ENCODE measurements around the gene PRKAA1. TPM values are rescaled to one million over a fixed set of nuclear protein-coding genes. Genes with fewer than 3 reads are reported as not detected.

The PRKAA1 gene
- total RNA-seq = 60.3 TPM

DNA sequence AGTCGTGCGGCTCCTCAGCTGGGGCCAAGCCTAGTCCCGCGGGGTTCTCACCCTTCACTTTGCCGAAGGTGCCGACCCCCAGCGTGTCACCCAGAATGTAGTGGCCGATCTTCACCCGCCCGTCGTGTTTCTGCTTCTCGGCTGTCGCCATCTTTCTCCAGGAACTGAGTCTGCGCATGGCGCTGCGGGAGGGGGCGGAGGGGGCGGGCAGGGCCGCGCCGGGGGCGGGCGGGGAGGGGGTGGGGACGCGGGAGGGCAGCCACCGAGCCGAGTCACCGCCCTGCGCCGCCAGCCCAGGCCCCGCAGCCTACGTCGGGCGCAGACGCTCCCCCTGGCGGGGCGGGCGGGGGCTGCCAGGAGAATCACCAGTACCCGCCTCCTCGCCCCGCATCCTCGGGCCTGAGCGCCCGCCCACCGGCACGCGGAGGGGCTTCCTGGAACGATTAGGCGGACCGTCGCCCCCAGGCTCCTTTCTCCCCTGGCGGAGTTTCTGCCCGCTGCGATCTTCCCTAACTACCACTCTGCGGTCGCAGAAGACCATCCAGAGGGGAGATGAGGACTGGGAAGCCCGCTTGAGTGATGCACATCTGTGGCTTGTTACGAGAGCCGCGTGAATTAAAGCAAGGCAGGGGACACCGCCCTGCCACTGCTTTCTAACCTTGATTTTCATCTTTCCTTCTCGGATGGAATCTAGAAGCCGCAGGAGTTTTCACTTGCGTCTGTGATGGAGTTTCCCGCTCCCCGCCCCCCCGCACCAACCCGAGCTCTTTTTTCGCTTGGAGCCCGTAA lies at the start of gene PRKAA1:
Gene PRKAA1, minus strand, starts transcription at position 363 of the 789 bp plus-strand sequence. Its CDS starts 185 bp downstream, at position 178.
- peak; percentile 95 for DNase-seq

DNA sequence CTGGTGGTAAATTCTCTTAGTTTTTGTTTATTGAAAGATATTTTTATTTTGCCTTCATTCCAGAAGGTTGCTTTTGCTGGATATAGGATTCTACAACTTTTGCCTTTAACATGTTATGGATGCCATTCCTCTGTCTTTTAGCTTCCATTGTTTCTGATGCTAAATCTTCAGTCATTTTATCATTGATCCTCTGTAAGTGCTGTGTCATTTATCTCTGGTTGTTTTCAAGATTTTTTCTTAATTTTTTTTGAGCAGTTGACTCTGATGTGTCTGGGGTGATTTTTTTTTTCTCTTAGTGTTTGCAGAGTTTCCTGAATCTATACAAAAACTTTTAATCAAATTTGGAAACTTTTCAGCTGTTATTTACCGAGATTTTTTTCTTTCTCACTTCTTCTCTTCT lies 49.4 kb upstream of the PRKAA1 start:
- no peak for DNase-seq

DNA sequence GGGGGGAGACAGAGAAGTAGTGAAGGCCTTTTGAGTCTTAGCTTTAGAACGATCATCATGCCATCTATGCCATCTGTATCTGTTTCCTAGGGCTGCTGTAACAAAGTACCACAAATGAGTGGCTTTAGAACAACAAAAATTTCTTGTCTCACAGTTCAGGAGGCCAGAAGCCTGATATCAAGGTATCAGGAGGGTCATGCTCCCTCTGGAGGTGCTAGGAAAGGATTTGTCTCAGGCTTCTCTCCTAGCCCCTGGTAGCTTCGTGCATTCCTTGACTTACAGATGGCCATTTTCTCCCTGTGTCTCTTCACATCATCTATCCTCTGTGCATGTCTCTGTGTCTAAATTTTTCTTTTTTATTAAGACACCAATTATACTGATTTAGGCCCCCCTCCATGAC lies 48.2 kb upstream of the PRKAA1 start:
- no peak for DNase-seq

DNA sequence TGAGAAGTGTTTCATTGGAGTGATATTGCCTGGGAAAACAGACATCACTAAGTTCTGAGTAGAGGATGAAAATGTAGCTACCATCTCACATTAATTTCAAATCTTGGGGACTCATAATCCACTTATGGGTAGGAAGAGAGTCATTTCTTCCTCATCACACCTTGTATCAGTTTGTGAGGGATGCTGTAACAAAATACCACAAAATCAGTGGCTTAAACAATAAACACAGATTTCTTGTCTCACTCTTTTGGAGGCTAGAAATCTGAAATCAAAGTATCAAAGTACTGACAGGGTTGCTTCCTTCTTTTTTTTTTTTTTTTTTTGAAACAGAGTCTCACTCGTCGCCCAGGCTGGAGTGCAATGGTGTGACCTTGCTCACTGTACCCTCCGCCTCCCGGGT lies 46.4 kb upstream of the PRKAA1 start:
- no peak for DNase-seq

DNA sequence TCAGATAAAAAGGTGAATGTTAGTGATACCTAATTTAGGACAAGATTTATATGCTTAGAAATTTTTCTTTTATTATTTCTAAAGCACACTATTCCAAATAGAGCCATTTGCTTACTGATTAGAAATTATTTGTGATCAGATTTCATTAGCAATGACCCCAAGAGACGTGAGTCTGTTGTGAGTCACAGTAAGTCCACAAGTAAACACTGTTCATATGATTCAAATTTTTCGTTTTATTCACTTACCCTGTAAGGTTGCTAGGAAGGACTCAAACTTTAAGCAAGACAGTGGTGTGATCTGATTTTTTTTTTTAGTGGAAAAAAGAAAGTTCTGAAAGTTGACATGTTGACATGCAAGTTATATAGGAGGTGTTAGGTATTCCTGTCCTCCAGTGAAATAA lies 44.2 kb upstream of the PRKAA1 start:
- no peak for DNase-seq

DNA sequence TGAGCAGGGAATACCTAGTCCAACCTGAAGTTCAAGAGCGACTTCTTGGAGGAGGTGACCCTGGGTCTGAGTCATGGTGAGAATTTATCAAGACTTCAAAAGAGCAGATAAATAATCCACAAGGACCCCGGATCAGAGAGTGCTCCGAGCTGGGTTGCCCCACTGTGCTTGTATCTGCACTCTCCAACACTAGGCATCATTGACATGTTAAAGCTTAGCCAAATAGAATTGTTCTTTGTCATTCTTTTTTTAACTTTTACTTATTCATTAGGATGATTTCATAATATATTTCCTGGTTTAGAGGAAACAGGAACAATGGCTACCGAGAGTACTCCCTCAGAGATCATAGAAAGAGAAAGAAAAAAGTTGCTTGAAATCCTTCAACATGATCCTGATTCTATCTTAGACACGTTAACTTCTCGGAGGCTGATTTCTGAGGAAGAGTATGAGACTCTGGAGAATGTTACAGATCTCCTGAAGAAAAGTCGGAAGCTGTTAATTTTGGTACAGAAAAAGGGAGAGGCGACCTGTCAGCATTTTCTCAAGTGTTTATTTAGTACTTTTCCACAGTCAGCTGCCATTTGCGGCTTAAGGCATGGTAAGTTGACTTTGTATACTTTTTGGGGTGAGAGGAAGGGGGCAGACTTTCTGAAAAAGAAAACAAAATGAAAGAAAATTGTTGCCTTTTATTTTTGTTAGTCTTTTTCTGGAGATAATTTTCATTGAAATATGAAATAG lies 43.1 kb upstream of the PRKAA1 start, which contains the start of gene CARD6:
Gene CARD6, plus strand, starts transcription at position 300 of the 738 bp plus-strand sequence. Its CDS starts 16 bp downstream, at position 316.
- peak; percentile 19 for DNase-seq

DNA sequence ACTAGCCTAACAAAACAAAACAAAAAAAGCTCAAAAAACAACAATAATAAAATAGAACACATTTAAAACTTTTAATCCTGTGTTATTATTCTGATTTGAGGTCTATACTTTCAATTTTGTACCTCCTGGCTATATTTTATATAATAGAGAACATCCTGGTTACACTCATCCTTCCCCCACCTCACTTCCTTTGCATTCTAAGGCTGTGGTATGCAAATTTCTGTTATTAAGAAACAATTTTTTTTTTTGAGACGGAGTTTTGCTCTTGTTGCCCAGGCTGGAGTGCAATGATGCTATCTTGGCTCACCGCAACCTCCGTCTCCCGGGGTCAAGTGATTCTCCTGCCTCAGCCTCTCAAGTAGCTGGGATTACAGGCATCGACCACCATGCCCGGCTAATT lies 39.9 kb upstream of the PRKAA1 start:
- DNase-seq = no peak

DNA sequence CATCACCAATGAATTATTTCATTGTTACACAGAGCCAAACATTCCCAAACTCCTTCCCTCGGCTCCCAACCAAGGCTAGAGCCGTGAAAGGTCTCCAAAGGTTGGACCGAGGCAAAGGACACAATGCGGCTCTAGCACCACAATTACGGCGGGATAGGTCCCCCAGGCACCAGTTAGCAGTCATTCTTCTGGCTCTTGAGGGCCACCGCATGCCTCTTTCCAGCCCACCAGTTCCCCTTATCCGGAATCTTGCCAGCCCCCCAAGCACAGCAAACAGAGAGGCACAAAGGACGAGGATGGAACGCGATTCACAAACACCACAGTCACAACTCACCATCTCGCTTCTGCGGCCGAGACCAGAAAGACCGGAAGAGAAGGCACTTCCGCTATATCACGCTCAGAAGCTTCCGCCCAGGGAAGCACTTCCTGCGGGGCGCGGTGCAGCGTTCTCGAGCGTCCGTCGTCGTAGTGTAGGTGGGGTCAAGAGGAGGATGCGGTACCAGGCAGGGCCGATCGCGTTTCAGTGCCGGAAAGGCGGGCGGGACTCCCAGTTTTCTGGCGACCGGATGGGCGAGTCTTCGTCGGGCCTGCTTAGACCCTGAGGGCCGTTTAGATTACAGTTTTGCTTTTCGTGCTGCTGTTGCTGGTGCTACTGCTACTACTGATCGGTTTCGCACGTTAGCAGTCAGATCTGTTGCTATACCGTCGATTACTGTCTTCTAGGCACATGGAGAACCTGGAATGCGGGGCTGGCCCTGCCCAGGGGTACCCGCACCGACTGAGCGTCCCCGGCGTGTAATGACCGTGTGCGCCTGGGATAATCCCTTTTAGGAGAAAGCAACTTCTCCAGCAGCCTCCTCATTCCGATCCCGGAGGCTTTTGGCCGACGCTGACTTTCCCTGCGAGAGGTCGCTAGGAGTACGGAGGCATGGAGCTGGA lies 36.9 kb upstream of the PRKAA1 start, which contains the start of gene RPL37:
Gene RPL37, minus strand, starts transcription at position 374 of the 939 bp plus-strand sequence. Its CDS starts 37 bp downstream, at position 337.
- peak; percentile 99 for DNase-seq

DNA sequence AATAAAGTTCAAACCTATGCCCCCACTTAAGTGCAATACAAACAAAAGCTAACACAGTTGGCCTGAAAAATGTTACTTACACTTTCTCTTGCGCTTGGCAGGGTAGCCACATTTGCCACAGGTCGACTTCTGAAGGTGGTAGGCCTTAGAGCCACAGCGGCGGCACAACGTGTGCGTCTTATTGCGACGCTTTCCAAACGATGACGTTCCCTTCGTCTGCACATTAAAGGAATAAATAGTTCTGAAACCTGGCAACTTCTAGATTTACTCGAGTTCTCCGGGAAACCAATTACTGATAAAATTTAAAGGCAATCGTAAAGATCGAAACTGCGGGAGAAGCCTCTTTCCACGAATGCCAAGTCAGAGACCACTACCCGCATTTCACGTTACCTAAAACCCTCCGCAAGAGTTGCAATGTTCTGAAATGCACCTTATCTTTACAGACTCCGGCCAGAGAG lies 36.2 kb upstream of the PRKAA1 start:
- no peak for DNase-seq

DNA sequence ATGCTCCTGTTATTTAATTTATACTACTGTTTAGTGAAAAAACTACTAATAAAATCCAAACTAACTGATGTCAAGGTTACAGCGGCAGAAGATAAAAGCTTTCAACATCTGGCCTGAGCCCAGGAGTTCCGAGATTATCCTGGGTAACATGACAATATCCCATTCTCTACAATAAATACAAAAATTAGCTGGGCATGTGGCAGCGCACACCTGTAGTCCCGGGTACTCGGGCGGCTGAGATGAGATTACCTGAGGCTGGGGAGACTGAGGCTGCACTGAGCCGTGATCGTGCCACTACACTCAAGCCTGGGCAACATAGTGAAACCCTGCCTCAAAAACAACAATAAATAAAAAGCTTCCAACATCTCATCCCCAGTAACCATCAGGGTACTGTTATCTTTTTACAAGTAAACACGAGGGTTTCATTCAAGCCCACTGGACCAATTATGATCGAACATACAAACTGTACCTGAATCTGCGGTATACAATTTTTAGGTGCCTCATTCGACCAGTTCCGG lies 35.6 kb upstream of the PRKAA1 start:
- no peak for DNase-seq

DNA sequence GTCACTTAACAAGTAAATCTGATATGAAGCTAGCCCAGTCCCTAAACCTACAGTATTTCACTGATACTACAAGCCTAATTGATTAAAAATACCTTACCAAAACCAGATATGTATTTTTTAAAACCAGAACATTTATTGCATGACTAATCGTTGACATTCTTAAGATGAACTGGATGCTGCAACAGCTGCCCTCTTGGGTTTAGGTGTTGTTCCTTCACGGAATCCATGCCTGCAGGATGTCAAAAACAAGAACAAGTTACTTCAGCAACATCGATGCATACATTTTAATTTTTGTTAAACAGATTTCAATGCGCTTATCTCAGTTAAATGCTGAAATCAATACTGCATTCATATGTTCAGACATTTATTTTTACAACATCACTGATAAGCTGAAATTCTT lies 34.2 kb upstream of the PRKAA1 start:
- DNase-seq = no peak

DNA sequence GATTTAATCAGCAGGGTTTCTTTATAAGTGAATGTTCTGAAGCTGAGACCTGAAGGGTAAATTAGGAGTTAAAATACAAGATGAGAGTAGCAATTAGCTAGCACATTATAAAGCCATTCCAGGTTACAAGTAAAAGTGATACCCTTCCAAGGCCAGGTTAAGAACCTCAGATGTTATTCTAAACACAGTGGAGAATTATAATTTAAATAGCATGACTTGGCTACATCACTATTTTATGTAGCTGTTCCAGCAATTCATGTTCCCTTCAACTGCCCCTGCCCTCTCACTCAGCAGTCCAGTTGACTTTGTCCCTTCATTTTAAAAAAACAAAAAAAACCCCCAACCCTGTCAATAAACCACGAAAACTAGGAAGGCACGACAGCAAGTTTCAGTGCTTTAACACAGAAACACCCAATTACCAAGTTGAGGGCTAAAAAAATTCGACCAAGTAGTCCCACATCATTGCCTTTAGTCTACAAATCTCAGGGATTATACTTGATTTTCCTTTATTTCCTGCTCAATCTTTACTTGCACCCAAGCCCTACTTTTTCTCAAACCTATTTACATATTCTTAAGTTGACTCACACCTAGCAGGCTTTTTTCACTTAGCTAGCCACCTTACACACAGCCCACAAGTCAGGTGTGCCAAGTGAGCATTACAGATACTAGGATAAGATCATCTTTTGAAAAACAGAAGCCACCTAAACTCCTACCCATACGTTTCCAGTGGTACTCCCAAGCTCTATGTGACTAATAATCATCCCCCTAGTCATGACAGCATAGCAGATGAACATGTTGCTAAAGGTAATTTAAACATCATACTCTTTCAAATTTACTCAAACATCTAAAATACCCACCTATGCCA lies 33.4 kb upstream of the PRKAA1 start:
- DNase-seq = no peak

DNA sequence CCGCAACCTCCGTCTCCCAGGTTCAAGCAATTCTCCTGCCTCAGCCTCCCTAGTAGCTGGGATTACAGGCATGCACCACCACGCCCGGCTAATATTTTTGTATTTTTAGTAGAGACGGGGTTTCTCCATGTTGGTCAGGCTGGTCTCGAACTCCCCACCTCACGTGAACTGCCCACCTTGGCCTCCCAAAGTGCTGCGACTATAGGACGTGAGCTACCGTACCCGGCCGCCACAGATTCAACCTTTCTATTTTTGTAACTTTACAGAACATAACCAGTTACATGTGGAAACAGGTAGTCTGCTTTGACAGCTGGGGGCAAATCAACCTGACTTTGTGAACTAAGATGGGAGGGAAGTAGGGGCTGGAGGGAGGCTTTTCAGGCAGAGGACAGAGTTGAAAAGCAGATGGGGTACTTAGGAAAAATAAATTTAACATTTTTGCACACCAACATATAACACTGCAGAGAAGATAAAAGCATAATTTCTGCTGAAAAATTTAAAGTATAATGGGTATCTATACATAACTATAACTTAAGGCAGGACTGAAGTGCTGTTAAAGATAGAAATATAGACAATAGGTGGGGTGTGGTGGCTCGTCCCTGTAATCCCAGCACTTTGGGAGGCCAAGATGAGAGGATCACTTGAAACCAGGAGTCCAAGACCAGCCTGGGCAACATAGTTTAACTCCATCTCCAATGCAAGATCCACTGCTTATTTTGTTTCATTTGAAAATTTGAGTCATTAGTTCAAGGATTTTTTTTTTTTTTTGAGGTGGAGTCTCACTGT lies 31.8 kb upstream of the PRKAA1 start:
- no peak for DNase-seq

DNA sequence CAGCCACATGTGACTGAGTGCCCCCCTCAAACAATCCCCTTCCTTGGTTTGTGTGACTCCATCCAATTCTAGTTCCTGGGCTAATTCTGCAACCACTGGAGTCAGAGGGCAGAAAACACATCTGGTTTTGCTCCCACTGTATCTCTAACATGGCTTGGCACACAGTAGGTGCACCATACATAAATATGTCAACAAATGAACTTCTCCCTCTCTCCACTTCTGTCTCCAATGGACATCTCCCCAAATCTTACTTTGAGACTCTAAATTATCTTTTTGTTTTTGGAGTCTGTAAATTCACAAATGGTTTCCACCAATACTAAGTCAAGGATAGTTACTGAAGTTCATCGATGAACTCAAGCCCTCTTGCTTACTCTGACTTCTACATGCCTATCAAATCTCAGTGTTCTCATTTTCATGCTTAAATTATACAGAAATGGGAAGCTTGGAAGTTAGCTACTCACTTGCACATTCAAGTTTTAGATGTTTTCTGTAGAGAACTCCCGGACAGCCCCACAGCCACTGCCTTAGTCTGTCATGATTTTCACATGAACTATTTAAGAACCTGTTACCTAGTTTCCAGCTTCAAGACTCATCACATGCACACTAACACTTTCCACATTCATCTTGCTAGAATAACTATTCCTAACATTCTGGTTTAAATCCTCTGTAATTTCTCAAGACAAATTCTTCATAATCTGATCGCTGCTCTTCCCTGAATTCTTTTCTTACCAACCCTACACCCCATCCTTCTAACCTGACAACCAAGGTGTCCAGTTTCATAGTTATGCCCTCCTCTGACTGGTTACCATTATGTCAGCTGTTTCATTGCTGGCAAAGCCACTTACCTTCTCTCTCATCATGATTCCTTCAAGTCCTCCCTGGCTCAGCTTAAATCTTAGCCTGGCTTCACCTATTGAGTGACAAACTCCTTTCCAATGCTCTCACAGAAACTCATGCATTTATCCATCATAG lies 30.8 kb upstream of the PRKAA1 start:
- no peak for DNase-seq

DNA sequence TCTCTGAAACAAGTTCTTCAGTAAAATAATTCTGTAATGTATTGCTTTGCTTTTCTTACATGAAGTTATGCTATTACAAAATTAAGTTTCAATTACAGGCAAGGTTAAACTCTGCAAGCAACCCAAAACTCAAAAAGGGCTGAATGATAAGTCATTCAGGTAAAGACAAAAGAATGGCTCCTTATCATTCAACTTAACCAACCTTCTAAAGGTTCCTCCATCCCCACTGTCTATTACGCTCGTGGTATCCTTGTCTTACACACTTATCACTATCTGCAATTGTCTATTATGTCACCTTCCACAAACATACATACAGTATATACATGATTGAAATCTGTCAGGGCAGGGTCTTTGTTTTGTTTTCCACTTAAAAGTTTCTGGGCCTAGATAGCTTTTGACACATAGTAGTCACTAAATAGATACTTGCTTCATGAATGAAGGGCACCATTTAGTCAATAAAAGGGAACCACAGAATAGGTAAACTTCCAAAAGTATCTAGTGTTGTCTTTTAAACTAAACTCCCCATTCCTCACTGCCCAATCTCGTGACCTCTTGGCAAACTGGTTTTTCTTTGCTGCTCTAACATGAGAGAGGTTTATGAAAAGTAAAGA lies 30.0 kb upstream of the PRKAA1 start:
- no peak for DNase-seq

DNA sequence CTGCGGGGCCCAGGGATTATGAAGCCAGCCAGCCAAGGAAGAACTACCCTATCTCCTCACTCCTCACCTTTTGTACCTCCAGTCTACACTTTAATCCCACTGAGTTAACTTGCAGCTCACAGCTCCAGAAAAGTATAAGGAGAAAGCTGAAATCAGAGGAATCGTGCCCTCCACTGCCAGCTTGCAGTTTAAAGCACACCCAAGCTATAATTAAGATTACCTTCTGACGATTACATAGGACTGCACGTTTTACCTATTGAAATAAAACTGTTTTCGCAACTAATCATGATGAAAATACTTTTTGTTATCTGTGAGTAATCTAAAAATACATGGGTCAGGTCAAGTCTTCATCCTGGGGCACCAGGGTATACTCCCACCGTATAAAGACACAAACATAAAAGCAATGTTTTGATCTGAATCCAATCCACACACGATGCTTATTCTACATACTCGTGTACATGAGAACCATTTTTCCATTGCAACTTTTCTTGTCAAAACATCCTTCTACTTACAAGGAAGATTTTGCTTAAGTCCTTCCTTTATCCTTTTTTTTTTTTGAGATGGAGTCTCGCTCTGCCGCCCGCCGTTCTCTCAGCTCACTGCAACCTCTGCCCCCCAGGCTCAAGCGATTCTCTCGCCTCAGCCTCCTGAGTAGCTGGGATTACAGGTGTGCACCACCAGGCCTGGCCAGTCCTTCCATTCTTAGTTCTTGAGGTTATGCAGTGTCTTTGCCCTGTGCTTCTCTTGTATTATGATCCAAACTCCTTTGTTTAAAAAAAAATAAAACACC lies 29.2 kb upstream of the PRKAA1 start:
- DNase-seq = no peak

DNA sequence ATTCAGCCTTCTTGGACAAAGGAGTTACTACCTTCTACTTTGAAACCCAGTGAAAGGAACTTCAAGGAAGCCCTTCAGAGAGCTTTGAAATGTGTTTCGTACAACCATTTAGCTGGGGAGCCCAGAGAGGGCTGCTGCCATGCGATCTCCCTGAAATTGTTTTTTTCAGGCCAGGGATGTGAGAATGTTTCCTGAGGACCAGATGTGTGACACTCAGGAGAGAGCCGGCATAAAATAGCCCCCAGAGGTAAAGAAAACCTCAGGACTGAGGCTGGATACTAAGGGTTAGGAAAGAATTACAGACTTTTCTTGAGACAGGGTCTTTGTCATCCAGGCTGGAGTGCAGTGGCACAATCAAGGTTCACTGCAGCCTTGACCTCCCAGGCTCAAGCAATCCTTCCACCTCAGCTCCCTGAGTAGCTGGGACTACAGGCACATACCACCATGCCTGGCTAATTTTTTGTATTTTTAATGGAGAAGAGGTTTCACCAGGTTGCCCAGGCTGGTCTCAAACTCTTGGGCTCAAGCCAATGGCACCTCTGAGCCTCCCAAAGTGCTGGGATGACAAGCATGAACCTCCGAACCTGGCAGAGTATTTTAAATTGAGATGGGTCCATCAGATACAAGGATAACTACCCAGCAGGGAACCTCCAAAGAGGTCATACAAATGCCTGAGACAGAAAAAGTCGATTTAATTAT lies 28.5 kb upstream of the PRKAA1 start:
- no peak for DNase-seq

Data from tongue (tissue), 2 donors.